K562 (cell line): ENCODE data around the gene FARP2. TPM values are rescaled to one million over a fixed set of nuclear protein-coding genes. Genes with fewer than 3 reads are reported as not detected.

Experiments used
- ATAC-seq: fragments of 200-7000 bp; cut with Tn5 transposase; 3 replicates; pipeline ENCODE4 v1.9.1; 2020; ENCODE audit warnings: moderate library complexity
- BruUV-seq: library from RNA; stranded (reverse); fragments of 400-500 nt; replicated peaks from 2 replicates; lab custom pipeline; 2021; lab: Mats Ljungman, UMichigan
- CTCF ChIA-PET: fragments of 300-600 bp; formaldehyde crosslinking; extraction: SDS; loops from one replicate; lab custom pipeline; 2021; ENCODE audit warnings: low intra/inter-chr PET ratio; lab: Yijun Ruan, JAX
- POLR2A ChIA-PET: fragments of 300-600, 350-650 bp; sonication (Branson Sonifier 250); formaldehyde crosslinking; extraction: SDS; loops from one replicate; lab custom pipeline; 2021; ENCODE audit warnings: antibody characterized with exemption, inconsistent platforms; lab: Yijun Ruan, JAX
- DNase-seq, 4 experiments: peaks; one replicate each; pipeline versions ENCODE4 v3.0.0 to v3.0.0-alpha.2; 2011 to 2018; ENCODE audit warnings: low spot score in 3 of 4, mixed read lengths in 3 of 4; ENCODE audit errors: extremely low read depth in 1 of 4
- FAIRE-seq: peaks from 2 replicates; lab custom pipeline; 2011; peaks lifted over from hg19 to GRCh38; lab: Jason Lieb, UNC
- H2AFZ ChIP-seq: 2 replicates; pipeline ENCODE4 v1.6.0; 2011; ENCODE audit warnings: low read depth, low read length, control low read depth, inconsistent platforms
- H3K27ac ChIP-seq: fragments of 200-600 bp; 3 replicates; pipeline ENCODE4 v1.8.0; 2011; ENCODE audit warnings: low read depth, mild to moderate bottlenecking, control low read depth, inconsistent platforms, low read length, moderate library complexity, mixed read lengths; ENCODE audit errors: extremely low read depth
- H3K27me3 ChIP-seq, 2 experiments: fragments of 300-600 bp in 1 of 2; 2 replicates in 1 of 2; 3 replicates in 1 of 2; pipeline versions ENCODE4 v1.6.0 to v1.8.0; 2011; ENCODE audit warnings: inconsistent platforms in 2 of 2, low read length in 2 of 2, mild to moderate bottlenecking in 1 of 2, mixed read lengths in 1 of 2, moderate library complexity in 1 of 2; ENCODE audit not compliant: control insufficient read depth in 2 of 2, insufficient read depth in 2 of 2
- H3K36me3 ChIP-seq: fragments of 300-600 bp; 3 replicates; pipeline ENCODE4 v1.8.0; 2011; ENCODE audit warnings: mild to moderate bottlenecking, low read length, inconsistent platforms; ENCODE audit not compliant: control insufficient read depth, insufficient read depth
- H3K4me1 ChIP-seq, 2 experiments: fragments of 200-600 bp in 1 of 2; replicated peaks in 1 of 2; 2 replicates in 1 of 2; 3 replicates in 1 of 2; pipeline versions ENCODE4 v1.5.1 to v1.8.0; 2011; ENCODE audit warnings: inconsistent platforms in 2 of 2, low read length in 2 of 2, mild to moderate bottlenecking in 1 of 2, mixed read lengths in 1 of 2, moderate library complexity in 1 of 2; ENCODE audit not compliant: control insufficient read depth in 2 of 2, insufficient read depth in 2 of 2
- H3K4me2 ChIP-seq: 2 replicates; pipeline ENCODE4 v1.6.1; 2011; ENCODE audit warnings: low read length, control low read depth, inconsistent platforms, mixed read lengths; ENCODE audit not compliant: insufficient read depth
- H3K4me3 ChIP-seq: fragments of 200-600 bp; sonication (generic), shearing (Covaris generic); 2 replicates; pipeline ENCODE4 v1.5.1; 2016; ENCODE audit warnings: control low read depth, inconsistent platforms
- H3K79me2 ChIP-seq: fragments of 200-600 bp; 3 replicates; pipeline ENCODE4 v1.8.0; 2011; ENCODE audit warnings: low read length, inconsistent platforms; ENCODE audit not compliant: control insufficient read depth, insufficient read depth
- H3K9ac ChIP-seq, 2 experiments: 2 replicates each; pipeline versions ENCODE4 v1.6.0 to v1.6.1; 2011; ENCODE audit warnings: low read depth in 2 of 2, low read length in 2 of 2, control low read depth in 1 of 2, inconsistent platforms in 1 of 2, mild to moderate bottlenecking in 1 of 2, mixed read lengths in 1 of 2; ENCODE audit not compliant: insufficient read depth in 1 of 2
- H3K9me1 ChIP-seq: one replicate; pipeline ENCODE4 v1.6.0; 2011; ENCODE audit warnings: inconsistent platforms, mild to moderate bottlenecking, low read length, moderate library complexity; ENCODE audit not compliant: control insufficient read depth, insufficient read depth
- H3K9me3 ChIP-seq: replicated peaks from 2 replicates; pipeline ENCODE4 v1.5.1; 2011; ENCODE audit warnings: low read depth, low read length, inconsistent platforms; ENCODE audit not compliant: control insufficient read depth, insufficient read depth
- H4K20me1 ChIP-seq: replicated peaks from 2 replicates; pipeline ENCODE4 v1.6.1; 2011; ENCODE audit warnings: low read length, inconsistent platforms, mixed read lengths; ENCODE audit not compliant: control insufficient read depth, insufficient read depth
- BRD9 ChIP-seq: fragments of 450-650 bp; IDR thresholded peaks from 2 replicates; pipeline ENCODE4 v1.6.1; 2018; ENCODE audit warnings: low read depth; ENCODE audit not compliant: partially characterized antibody
- CAMTA2 ChIP-seq: fragments of 250-450 bp; sonication (Bioruptor Pico); conservative IDR thresholded peaks from 2 replicates; pipeline ENCODE4 v1.5.1; 2022
- KLF10 ChIP-seq: fragments of 250-450 bp; sonication (Bioruptor Pico); IDR thresholded peaks from 2 replicates; pipeline ENCODE4 v1.6.1; 2021; ENCODE audit warnings: matching md5 sums
- MNT ChIP-seq, 2 experiments: fragments of 450-650 bp; conservative IDR thresholded peaks; 2 replicates each; pipeline ENCODE4 v1.6.1; 2017; ENCODE audit warnings: mild to moderate bottlenecking in 2 of 2, moderate library complexity in 2 of 2
- MYNN ChIP-seq, 2 experiments: sonication (generic); formaldehyde crosslinking in 1 of 2; IDR thresholded peaks; 2 replicates each; pipeline versions ENCODE4 v1.5.0 to v1.6.1; 2016 to 2020; ENCODE audit warnings: antibody characterized with exemption in 1 of 2, missing genetic modification reagents in 1 of 2
- POLR2G ChIP-seq: fragments of 200-400 bp; formaldehyde crosslinking; IDR thresholded peaks from 2 replicates; pipeline ENCODE4 v1.6.1; 2017; ENCODE audit warnings: low read depth, mild to moderate bottlenecking, antibody characterized with exemption, low read length, moderate library complexity
- SIN3B ChIP-seq: fragments of 450-650 bp; IDR thresholded peaks from 2 replicates; pipeline ENCODE4 v1.6.1; 2017; ENCODE audit warnings: low read depth, mild to moderate bottlenecking, moderate library complexity
- ZNF77 ChIP-seq: fragments of 250-450 bp; sonication (Bioruptor Pico); IDR thresholded peaks from 2 replicates; pipeline ENCODE4 v1.5.0; 2020
- WGBS: fragments of 100-300 bp; shearing (Covaris generic); methylation state at CpG from one replicate; pipeline ENCODE4 v1.1.6; 2016; ENCODE audit warnings: low coverage, mixed read lengths; ENCODE audit not compliant: insufficient coverage; ENCODE audit errors: missing lambda C conversion rate; 5-methylcytosine and 5-hydroxymethylcytosine counted together
- in situ Hi-C: fragments of 300-500 bp; cut with MboI; formaldehyde crosslinking; loops from 4 replicates; pipeline ENCODE4 v1.15.0; 2018; ENCODE audit warnings: inconsistent platforms, mixed read lengths
- intact Hi-C: fragments of 100-400 bp; cut with micrococcal nuclease; formaldehyde crosslinking; loops from 2 replicates; pipeline ENCODE4 v1.14.2; 2022
- polyA plus RNA-seq, 8 experiments: library from polyadenylated mRNA; depleted of rRNA in 4 of 8; stranded (reverse) in 5 of 8; unstranded in 3 of 8; fragments of >200 nt; fragmentation: Nextera tagmentation in 2 of 8; fragmentation: Illumina TruSeq in 1 of 8; extraction: Ambion mirVana in 2 of 8; extraction: Trizol in 1 of 8; gene quantifications; 2 replicates each; pipeline versions ENCODE4 v1.2.1 to v1.2.3, GENCODE V29; 2011 to 2014; ENCODE audit warnings: inconsistent platforms in 1 of 8, missing spikeins in 1 of 8
- total RNA-seq, 7 experiments: library from RNA; depleted of rRNA in 6 of 7; stranded (reverse); fragments of >200 nt in 6 of 7; fragmentation: Illumina TruSeq in 2 of 7; extraction: Trizol in 2 of 7; gene quantifications; 2 replicates each; pipeline versions ENCODE4 v1.2.1 to v1.2.3, GENCODE V29; 2011 to 2021; ENCODE audit warnings: low replicate concordance in 1 of 7
- TF ChIP-seq, protein P1 (sequence below): IDR thresholded peaks from 3 replicates; pipeline ENCODE4 v1.6.1; 2011; ENCODE audit warnings: borderline replicate concordance, mild to moderate bottlenecking, moderate library complexity; ENCODE audit not compliant: insufficient read length; ENCODE audit errors: extremely low read depth

FARP2 gene
- total and polyA plus RNA-seq, 9 of the 15 experiments (the other 6 are each of a cell fraction or from before 2014, with no cell fraction given) = 4.1 to 38.1 (median 21.1) TPM

DNA sequence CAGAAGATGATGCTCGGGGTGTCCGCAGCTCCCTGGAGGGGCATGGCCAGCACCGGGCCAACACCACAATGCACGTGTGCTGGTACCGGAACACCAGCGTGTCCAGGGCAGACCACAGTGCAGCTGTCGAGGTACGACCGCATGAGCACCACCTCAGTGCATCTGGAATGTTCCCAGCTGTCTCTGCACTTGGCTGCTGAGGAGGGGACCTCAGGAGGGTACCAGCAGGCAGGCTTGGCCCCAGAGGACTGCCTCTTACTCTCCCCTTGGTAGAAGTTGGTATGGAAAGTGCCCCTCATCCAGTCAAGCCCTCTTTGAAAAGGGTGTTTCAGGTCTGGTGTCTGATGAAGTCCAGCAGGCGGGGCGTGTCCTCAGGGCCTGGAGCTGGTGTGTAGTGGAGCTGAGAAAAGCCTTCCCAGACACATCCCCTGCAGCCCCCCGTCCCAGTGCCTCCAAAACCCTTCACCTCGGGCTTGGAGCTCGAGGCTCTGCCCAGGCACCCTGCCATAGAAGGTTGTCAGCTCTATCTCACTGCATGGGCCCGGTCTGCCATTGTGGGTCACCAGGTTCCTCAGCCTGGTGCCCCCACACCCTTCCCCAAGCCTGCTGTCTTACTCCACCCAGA lies 135.6 kb downstream of the FARP2 start:
- Histone ChIP-seq H3K79me2 (no peaks in the 10 kb centered on the region), H2AFZ (no peak overlapping the region), H3K9ac (no peak overlapping the region; a peak in 1 of 4 replicates), H3K9me1 (peaks cover 4% of the 10 kb centered on the region), H3K4me3 (no peak overlapping the region), H3K4me1 (peaks cover 22 to 39% of the 10 kb centered on the region in 2 experiments; a peak in 4 of 5 replicates), H3K27ac (no peak overlapping the region), H3K27me3 (no peaks in the 10 kb centered on the region), H3K4me2 (no peak overlapping the region), H3K36me3 (peaks cover 35% of the 10 kb centered on the region; the same call in 2 of the 3 replicates), H3K9me3 (no peaks in the 10 kb centered on the region), H4K20me1 (no peaks in the 10 kb centered on the region)
- no TSS peak for BruUV-seq
- FAIRE-seq = no peak
- TF ChIP-seq KLF10 (CRISPR knock-in tag) (no peak), POLR2G (peak; percentile 47)
- in situ Hi-C loops = no loop called here
- no peak for DNase-seq
- CTCF ChIA-PET = interaction anchor here (0.6 kb wide), 1 partner anchor 49 kb away, joined by 3 read pairs; no protein-coding TSS in a partner anchor
- 0 out of 3 replicates have a peak, but pooled peaks have one; percentile 6 for ATAC-seq
- WGBS = 76% methylated on average over 8 of the region's 15 CpGs
- POLR2A ChIA-PET = interaction anchor here (0.5 to 1.3 kb wide), 7 partner anchors 10 to 466 kb away, joined by 3 to 4 read pairs (median 3); no protein-coding TSS in a partner anchor
- intact Hi-C loops = no loop called here

GRCh38 chr2:241492174-241492565 lies 136.1 kb downstream of the FARP2 start:
- H3K79me2 ChIP-seq = no peaks in the 10 kb centered on the region
- H3K9me3 ChIP-seq = no peaks in the 10 kb centered on the region
- peaks cover 22 to 39% of the 10 kb centered on the region in 2 experiments; a peak in 4 of 5 replicates for H3K4me1 ChIP-seq
- POLR2A ChIA-PET = interaction anchor here (0.5 to 1.3 kb wide), 6 partner anchors 10 to 230 kb away, joined by 3 to 4 read pairs (median 3); no protein-coding TSS in a partner anchor
- ATAC-seq (no peak), FAIRE-seq (no peak), DNase-seq (no peak)
- CTCF ChIA-PET = interaction anchor here (0.6 kb wide), 1 partner anchor 50 kb away, joined by 3 read pairs; no protein-coding TSS in a partner anchor
- H4K20me1 ChIP-seq = no peaks in the 10 kb centered on the region
- no peak overlapping the region for H3K4me2 ChIP-seq
- TF ChIP-seq BRD9 = no peak
- TF ChIP-seq, protein P1, sequence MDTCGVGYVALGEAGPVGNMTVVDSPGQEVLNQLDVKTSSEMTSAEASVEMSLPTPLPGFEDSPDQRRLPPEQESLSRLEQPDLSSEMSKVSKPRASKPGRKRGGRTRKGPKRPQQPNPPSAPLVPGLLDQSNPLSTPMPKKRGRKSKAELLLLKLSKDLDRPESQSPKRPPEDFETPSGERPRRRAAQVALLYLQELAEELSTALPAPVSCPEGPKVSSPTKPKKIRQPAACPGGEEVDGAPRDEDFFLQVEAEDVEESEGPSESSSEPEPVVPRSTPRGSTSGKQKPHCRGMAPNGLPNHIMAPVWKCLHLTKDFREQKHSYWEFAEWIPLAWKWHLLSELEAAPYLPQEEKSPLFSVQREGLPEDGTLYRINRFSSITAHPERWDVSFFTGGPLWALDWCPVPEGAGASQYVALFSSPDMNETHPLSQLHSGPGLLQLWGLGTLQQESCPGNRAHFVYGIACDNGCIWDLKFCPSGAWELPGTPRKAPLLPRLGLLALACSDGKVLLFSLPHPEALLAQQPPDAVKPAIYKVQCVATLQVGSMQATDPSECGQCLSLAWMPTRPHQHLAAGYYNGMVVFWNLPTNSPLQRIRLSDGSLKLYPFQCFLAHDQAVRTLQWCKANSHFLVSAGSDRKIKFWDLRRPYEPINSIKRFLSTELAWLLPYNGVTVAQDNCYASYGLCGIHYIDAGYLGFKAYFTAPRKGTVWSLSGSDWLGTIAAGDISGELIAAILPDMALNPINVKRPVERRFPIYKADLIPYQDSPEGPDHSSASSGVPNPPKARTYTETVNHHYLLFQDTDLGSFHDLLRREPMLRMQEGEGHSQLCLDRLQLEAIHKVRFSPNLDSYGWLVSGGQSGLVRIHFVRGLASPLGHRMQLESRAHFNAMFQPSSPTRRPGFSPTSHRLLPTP = no peak
- TF ChIP-seq CAMTA2 (CRISPR knock-in tag) = no peak
- TF ChIP-seq MNT (conservative IDR thresholded peaks at IDR 0.05) = no peak
- no peak for TF ChIP-seq SIN3B
- 0 out of 2 replicates have a peak, but pooled peaks have one; percentile 21 for TF ChIP-seq MYNN (IDR thresholded peaks at IDR 0.05)
- no peak for TF ChIP-seq MYNN (CRISPR knock-in tag; IDR thresholded peaks at IDR 0.05)
- peak; percentile 36 for TF ChIP-seq POLR2G
- TF ChIP-seq ZNF77 (CRISPR knock-in tag) = no peak
- H3K9me1 ChIP-seq = peaks cover 4% of the 10 kb centered on the region
- H3K9ac ChIP-seq = no peak overlapping the region; a peak in 1 of 4 replicates
- no peak overlapping the region for H2AFZ ChIP-seq
- intact Hi-C loops = no loop called here
- in situ Hi-C loops = no loop called here
- H3K27me3 ChIP-seq = no peaks in the 10 kb centered on the region
- no TSS peak for BruUV-seq
- no peak overlapping the region for H3K4me3 ChIP-seq
- 90% methylated on average over 6 of the region's 7 CpGs for WGBS
- no peak overlapping the region for H3K27ac ChIP-seq
- H3K36me3 ChIP-seq = peaks cover 40% of the 10 kb centered on the region; the same call in 2 of the 3 replicates
